ENCODE results near the gene LATS1. TPM values are rescaled to one million over a fixed set of nuclear protein-coding genes. Genes with fewer than 3 reads are reported as not detected.
A peak's percentile ranks its signal among the peaks of the same experiment; 100 is the strongest.
"Not testable (repeated sequence)": the region's sequence is repeated elsewhere in the genome, so short reads cannot be mapped to it uniquely, and the experiment has no call there.

LATS1 gene
- polyA plus RNA-seq = 10 to 100 TPM in 1 of 3 donors, 1 to 10 TPM in 2; 3.8 to 13.5 (median 6.3) TPM

GRCh38 chr6:149717588-149718458 is at the start of gene LATS1:
TSS of gene LATS1 (minus strand) at chr6:149718101. CDS start at chr6:149702126, 15,975 bp downstream.
- peaks cover 6 to 15% (median 10%) of the 10 kb centered on the region in 3 donors for H3K27me3 Mint-ChIP-seq (ENCODE audit: low read depth in 3 of 3)

GRCh38 chr6:149766156-149766769 is 48.4 kb upstream of the LATS1 start:
- Mint-ChIP-seq H3K4me1 (peaks cover 6 to 33% of the 10 kb centered on the region in 2 donors), H3K27me3 (ENCODE audit: low read depth in 3 of 3) (no peaks in the 10 kb centered on the region), H3K36me3 (peaks cover 10 to 18% (median 14%) of the 10 kb centered on the region in 3 donors), H3K27ac (no peak overlapping the region), H3K9me3 (no peaks in the 10 kb centered on the region), H3K4me3 (no peak overlapping the region)
- DNase-seq = no peak

More at GRCh38 chr6:149717588-149718458, at the start of gene LATS1:
- Mint-ChIP-seq H3K9me3 (no peaks in the 10 kb centered on the region), H3K4me3 (peak within 1 kb of the TSS; percentile 95 to 97 (median 95)), H3K36me3 (no peaks in the 10 kb centered on the region), H3K4me1 (peaks cover 35 to 48% of the 10 kb centered on the region in 2 donors), H3K27ac (peak within 1 kb of the TSS; percentile 94 to 98 (median 96))
- DNase-seq = peak; percentile 89 to 92 (median 89)

DNA sequence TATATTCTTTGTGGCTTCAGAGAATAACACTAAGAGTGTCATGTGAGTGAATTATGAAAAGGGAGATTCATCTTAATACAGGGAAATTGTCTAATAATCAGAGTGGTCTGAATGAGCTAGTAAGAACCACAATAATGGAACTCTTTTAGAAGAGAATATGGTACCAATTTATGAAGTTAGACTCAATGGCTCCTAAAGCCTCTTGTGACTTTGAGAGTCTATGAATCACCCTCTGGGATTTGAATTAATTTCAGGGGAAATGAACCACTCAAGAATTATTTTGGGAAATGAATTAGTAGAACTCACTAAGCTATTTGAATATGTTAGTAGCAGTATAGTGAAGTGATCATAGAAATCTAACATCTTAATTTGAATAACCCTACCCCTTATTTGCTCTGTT is 46.0 kb upstream of the LATS1 start:
- no peaks in the 10 kb centered on the region for H3K27me3 Mint-ChIP-seq (ENCODE audit: low read depth in 3 of 3)
- no peak overlapping the region for H3K27ac Mint-ChIP-seq
- no peaks in the 10 kb centered on the region for H3K9me3 Mint-ChIP-seq
- H3K4me1 Mint-ChIP-seq = peaks cover 4 to 32% of the 10 kb centered on the region in 2 donors
- no peak overlapping the region for H3K4me3 Mint-ChIP-seq
- peaks cover 10 to 14% (median 12%) of the 10 kb centered on the region in 3 donors for H3K36me3 Mint-ChIP-seq
- DNase-seq = no peak

DNA sequence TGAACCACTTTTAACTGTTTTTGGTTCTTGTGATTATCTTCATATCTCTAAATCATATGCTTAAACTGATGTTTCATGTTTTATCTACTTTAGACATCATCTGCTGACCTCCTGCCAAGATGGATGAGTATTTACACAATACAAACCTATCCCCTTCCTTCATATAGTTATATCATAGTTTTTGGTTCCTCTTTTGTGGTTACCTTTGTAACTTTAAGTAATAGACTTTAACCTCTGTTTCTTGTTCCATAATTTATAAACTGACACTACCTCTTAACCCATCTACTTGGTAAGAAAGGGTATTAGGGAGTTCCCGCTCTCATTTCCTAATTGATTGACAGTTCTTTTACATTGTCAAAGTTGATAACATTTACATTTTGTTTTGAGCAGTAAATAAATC is 43.5 kb upstream of the LATS1 start:
- Mint-ChIP-seq H3K36me3 (peaks cover 6 to 10% (median 7%) of the 10 kb centered on the region in 3 donors), H3K27ac (peak overlapping the region in 1 of 6 donors; percentile 51), H3K4me3 (no peak overlapping the region), H3K4me1 (peaks cover 4 to 35% of the 10 kb centered on the region in 2 donors), H3K27me3 (ENCODE audit: low read depth in 3 of 3) (no peaks in the 10 kb centered on the region), H3K9me3 (no peaks in the 10 kb centered on the region)
- DNase-seq = no peak

GRCh38 chr6:149756261-149756636 is 38.3 kb upstream of the LATS1 start:
- H3K4me3 Mint-ChIP-seq = no peak overlapping the region
- H3K4me1 Mint-ChIP-seq = peaks cover 9 to 35% of the 10 kb centered on the region in 2 donors
- no peak for DNase-seq
- peaks cover 0 to 2% (median 0%) of the 10 kb centered on the region in 3 donors for H3K27me3 Mint-ChIP-seq (ENCODE audit: low read depth in 3 of 3)
- H3K36me3 Mint-ChIP-seq = peaks cover 0 to 4% (median 0%) of the 10 kb centered on the region in 3 donors
- no peak overlapping the region for H3K27ac Mint-ChIP-seq
- H3K9me3 Mint-ChIP-seq = no peaks in the 10 kb centered on the region

GRCh38 chr6:149755300-149756260 is 37.7 kb upstream of the LATS1 start:
- Mint-ChIP-seq H3K9me3 (no peaks in the 10 kb centered on the region), H3K36me3 (peaks cover 0 to 4% (median 0%) of the 10 kb centered on the region in 3 donors), H3K4me3 (no peak overlapping the region), H3K4me1 (peaks cover 12 to 37% of the 10 kb centered on the region in 2 donors), H3K27ac (peak overlapping the region in 2 of 6 donors; percentile 28 to 62), H3K27me3 (ENCODE audit: low read depth in 3 of 3) (peaks cover 0 to 2% (median 0%) of the 10 kb centered on the region in 3 donors)
- DNase-seq = no peak

DNA sequence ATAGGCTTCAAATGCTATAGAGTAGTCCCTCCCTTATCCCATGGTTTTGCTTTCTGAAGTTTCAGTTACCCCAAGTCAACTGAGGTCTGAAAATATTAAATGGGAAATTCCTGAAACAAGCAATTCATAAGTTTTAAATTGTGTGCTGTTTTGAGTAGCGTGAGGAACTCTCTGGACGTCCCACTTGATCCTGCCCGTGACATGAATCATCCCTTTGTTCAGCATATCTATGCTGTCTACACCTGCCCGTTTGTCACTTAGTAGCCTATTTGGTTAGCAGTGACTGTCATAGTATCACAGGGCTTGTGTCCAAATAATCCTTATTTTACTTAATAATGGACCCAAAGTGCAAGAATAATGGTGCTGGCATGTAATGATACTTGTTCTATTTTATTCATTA is 36.6 kb upstream of the LATS1 start:
- no peak for DNase-seq
- Mint-ChIP-seq H3K4me3 (no peak overlapping the region), H3K27ac (no peak overlapping the region), H3K27me3 (ENCODE audit: low read depth in 3 of 3) (peaks cover under 1 to 6% (median 2%) of the 10 kb centered on the region in 3 donors), H3K4me1 (peaks cover 15 to 35% of the 10 kb centered on the region in 2 donors), H3K9me3 (no peaks in the 10 kb centered on the region), H3K36me3 (no peaks in the 10 kb centered on the region)

DNA sequence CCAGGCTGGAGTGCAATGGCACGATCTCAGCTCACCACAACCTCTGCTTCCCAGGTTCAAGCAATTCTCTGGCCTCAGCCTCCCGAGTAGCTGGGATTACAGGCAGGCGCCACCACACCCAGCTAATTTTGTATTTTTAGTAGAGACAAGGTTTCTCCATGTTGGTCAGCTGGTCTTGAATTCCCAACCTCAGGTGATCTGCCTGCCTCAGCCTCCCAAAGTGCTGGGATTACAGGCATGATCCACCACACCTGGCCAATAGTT is 35.4 kb upstream of the LATS1 start:
- H3K27me3 Mint-ChIP-seq (ENCODE audit: low read depth in 3 of 3); H3K9me3 Mint-ChIP-seq; H3K4me3 Mint-ChIP-seq; DNase-seq; H3K36me3 Mint-ChIP-seq; H3K27ac Mint-ChIP-seq: not testable (repeated sequence)
- H3K4me1 Mint-ChIP-seq = peaks cover 17 to 40% of the 10 kb centered on the region in 2 donors

GRCh38 chr6:149752600-149753373 is 34.9 kb upstream of the LATS1 start:
- Mint-ChIP-seq H3K27ac (no peak overlapping the region), H3K36me3 (no peaks in the 10 kb centered on the region), H3K4me1 (peaks cover 19 to 41% of the 10 kb centered on the region in 2 donors), H3K4me3 (peak overlapping the region in 1 of 5 donors; percentile 12), H3K9me3 (no peaks in the 10 kb centered on the region), H3K27me3 (ENCODE audit: low read depth in 3 of 3) (peaks cover 2 to 9% (median 2%) of the 10 kb centered on the region in 3 donors)
- no peak for DNase-seq

DNA sequence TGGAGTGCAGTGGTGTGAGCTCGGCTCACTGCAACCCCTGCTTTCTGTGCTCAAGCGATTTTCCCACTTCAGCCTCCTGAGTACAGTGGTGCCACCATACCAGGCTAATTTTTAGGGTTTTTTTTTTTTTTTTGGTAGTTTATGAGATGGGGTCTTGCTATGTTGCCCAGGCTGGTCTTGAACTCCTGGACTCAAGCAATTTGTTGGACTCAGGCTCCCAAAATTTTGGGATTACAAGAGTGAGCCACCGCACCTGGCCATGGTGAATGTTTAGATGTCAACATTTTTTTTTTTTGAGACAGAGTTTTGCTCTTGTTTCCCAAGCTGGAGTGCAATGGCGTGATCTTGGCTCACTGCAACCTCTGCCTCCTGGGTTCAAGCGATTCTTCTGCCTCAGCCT is 34.0 kb upstream of the LATS1 start:
- not testable (repeated sequence) for H3K27ac Mint-ChIP-seq

DNA sequence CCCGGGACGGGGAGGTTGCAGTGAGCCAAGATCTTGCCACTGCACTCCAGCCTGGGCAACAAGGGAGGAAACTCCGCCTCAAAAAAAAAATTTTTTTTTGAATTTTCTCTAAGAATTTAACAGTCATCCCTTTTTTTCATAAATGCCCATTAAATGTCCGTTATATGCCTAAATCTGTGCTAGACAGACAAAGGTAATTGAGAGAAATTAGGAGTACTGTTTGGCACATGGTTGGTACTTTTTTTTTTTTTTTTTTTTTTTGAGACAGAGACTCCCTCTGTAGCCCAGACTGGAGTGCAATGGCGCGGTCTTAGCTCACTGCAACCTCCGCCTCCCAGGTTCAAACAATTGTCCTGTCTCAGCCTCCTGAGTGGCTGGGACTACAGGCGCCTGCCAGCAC is 33.3 kb upstream of the LATS1 start:
- no peaks in the 10 kb centered on the region for H3K36me3 Mint-ChIP-seq
- peaks cover 31 to 50% of the 10 kb centered on the region in 2 donors for H3K4me1 Mint-ChIP-seq
- H3K4me3 Mint-ChIP-seq = peak overlapping the region in 3 of 5 donors; percentile 84 to 89 (median 87)
- H3K27me3 Mint-ChIP-seq (ENCODE audit: low read depth in 3 of 3) = peaks cover 6 to 21% (median 11%) of the 10 kb centered on the region in 3 donors
- H3K9me3 Mint-ChIP-seq = no peaks in the 10 kb centered on the region
- no peak for DNase-seq
- H3K27ac Mint-ChIP-seq = no peak overlapping the region

More for the DNA sequence above, 34.0 kb upstream of the LATS1 start:
- Mint-ChIP-seq H3K4me3 (peak overlapping the region in 2 of 5 donors; percentile 4 to 30), H3K27me3 (ENCODE audit: low read depth in 3 of 3) (peaks cover 2 to 14% (median 4%) of the 10 kb centered on the region in 3 donors), H3K4me1 (peaks cover 24 to 44% of the 10 kb centered on the region in 2 donors)
- not testable (repeated sequence) for DNase-seq, H3K36me3 Mint-ChIP-seq, H3K9me3 Mint-ChIP-seq

DNA sequence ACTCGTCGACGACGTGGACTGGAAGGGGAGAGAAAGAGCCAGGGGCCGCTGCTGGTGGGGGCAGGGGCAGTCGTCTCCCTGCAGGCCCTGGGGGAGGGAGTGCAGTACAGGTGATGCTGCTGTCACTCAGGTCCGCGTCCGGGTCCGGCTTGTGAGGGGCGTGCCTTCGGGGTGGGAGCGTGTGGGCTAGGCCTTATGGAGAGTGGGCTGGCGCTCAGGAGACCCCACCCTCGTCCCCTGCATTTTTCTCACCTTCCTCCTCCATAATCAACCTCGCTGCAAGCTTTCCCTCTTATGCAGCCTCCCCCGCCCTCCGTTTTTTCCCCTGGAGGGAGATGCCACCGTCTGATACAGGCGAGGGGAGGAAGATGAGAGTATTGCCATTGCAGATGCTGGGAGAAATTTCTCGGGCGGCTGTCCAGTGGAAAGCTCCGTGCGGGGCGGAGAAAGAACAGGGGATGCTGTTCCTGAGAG is 32.3 kb upstream of the LATS1 start:
- Mint-ChIP-seq H3K4me3 (peak overlapping the region; percentile 84 to 89 (median 84)), H3K27ac (peak overlapping the region; percentile 74 to 88 (median 84)), H3K36me3 (no peaks in the 10 kb centered on the region), H3K4me1 (peaks cover 38 to 55% of the 10 kb centered on the region in 2 donors), H3K9me3 (no peaks in the 10 kb centered on the region), H3K27me3 (ENCODE audit: low read depth in 3 of 3) (peaks cover 6 to 23% (median 12%) of the 10 kb centered on the region in 3 donors)
- DNase-seq = no peak

Measured in immature natural killer cell (primary cell).